ENCODE data around the gene PPFIA2. TPM values are rescaled to one million over a fixed set of nuclear protein-coding genes. Genes with fewer than 3 reads are reported as not detected.

Gene PPFIA2
- polyA plus RNA-seq, 1 donor from 2014 or later, result 65.3 TPM

DNA sequence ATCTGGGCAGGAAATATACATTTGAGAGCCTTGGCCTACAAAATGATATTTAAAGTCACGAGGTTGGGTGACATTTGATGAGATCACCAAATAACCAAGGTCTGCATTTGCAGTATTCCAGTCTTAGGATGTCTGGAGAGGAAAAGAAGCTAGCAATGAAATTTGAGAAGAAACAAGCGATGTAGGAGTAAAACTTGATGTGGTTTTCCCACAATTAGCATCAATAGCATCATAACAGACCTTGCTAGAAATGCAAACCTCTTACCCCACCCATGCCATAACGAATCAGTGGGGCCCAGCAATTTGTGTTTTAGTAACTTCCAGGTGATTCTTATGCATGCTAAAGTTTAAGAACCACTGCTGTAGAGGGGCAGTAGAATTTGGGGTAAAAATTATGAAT is 219.9 kb downstream of the PPFIA2 start:
- Histone ChIP-seq H3K9me2 (ENCODE audit: insufficient read depth, low read length) (no peaks in the 10 kb centered on the region), H4K20me1 (ENCODE audit: insufficient read depth) (no peaks in the 10 kb centered on the region), H3K36me3 (ENCODE audit: insufficient read depth, low read length) (no peaks in the 10 kb centered on the region), H3K79me2 (replicated peaks; ENCODE audit: insufficient read depth, low read length) (no peaks in the 10 kb centered on the region), H3K27ac (ENCODE audit: low read length) (no peak overlapping the region), H3K27me3 (ENCODE audit: insufficient read depth, low read depth, low read length) (no peaks in the 10 kb centered on the region), H3K9me3 (ENCODE audit: low read length) (no peaks in the 10 kb centered on the region), H3K4me3 (ENCODE audit: low read length) (no peak overlapping the region), H3F3A (ENCODE audit: insufficient read depth, low read length, poor library complexity, severe bottlenecking) (no peaks in the 10 kb centered on the region), H3K4me2 (ENCODE audit: low read length) (no peak overlapping the region), H2AFZ (ENCODE audit: low read depth, low read length) (no peak overlapping the region), H3K9ac (ENCODE audit: low read length) (no peak overlapping the region)
- TF ChIP-seq TAF1 (IDR thresholded peaks at IDR 0.05; ENCODE audit: low read depth), result no peak

DNA sequence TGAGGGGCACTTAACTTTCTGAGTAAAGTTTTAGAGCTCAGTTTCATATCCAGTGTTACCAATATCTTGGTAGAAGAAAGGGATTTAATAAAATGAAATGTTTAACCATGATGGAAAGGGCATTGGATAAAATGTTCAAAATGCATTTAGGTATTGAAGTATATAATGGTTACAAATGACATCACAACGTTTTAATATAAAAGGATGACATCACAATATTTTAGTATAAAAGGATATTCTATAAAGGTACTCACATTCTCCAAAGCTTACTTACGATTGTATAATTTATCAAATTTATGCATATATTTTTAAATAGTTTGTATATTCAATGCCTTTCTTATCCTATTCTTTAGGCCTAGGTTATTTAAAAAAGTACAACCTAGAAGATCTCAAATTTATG is 226.1 kb downstream of the PPFIA2 start:
- Histone ChIP-seq H4K20me1 (ENCODE audit: insufficient read depth) (no peaks in the 10 kb centered on the region), H3K27me3 (ENCODE audit: insufficient read depth, low read depth, low read length) (no peaks in the 10 kb centered on the region), H2AFZ (ENCODE audit: low read depth, low read length) (no peak overlapping the region), H3K9me3 (ENCODE audit: low read length) (no peaks in the 10 kb centered on the region), H3K27ac (ENCODE audit: low read length) (no peak overlapping the region), H3K4me3 (ENCODE audit: low read length) (no peak overlapping the region), H3K9ac (ENCODE audit: low read length) (no peak overlapping the region), H3K4me2 (ENCODE audit: low read length) (no peak overlapping the region), H3K36me3 (ENCODE audit: insufficient read depth, low read length) (no peaks in the 10 kb centered on the region), H3K79me2 (replicated peaks; ENCODE audit: insufficient read depth, low read length) (no peaks in the 10 kb centered on the region), H3F3A (ENCODE audit: insufficient read depth, low read length, poor library complexity, severe bottlenecking) (no peaks in the 10 kb centered on the region), H3K9me2 (ENCODE audit: insufficient read depth, low read length) (peaks cover 6% of the 10 kb centered on the region)
- no peak for TF ChIP-seq EZH2 (IDR thresholded peaks at IDR 0.05; ENCODE audit: borderline replicate concordance, insufficient read depth, low read length, poor library complexity, severe bottlenecking)
- TF ChIP-seq RAD21 (conservative IDR thresholded peaks at IDR 0.05), result no peak
- TF ChIP-seq, protein P1, sequence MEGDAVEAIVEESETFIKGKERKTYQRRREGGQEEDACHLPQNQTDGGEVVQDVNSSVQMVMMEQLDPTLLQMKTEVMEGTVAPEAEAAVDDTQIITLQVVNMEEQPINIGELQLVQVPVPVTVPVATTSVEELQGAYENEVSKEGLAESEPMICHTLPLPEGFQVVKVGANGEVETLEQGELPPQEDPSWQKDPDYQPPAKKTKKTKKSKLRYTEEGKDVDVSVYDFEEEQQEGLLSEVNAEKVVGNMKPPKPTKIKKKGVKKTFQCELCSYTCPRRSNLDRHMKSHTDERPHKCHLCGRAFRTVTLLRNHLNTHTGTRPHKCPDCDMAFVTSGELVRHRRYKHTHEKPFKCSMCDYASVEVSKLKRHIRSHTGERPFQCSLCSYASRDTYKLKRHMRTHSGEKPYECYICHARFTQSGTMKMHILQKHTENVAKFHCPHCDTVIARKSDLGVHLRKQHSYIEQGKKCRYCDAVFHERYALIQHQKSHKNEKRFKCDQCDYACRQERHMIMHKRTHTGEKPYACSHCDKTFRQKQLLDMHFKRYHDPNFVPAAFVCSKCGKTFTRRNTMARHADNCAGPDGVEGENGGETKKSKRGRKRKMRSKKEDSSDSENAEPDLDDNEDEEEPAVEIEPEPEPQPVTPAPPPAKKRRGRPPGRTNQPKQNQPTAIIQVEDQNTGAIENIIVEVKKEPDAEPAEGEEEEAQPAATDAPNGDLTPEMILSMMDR (IDR thresholded peaks at IDR 0.05; ENCODE audit: poor library complexity, severe bottlenecking), result no peak
- TF ChIP-seq, protein P2, sequence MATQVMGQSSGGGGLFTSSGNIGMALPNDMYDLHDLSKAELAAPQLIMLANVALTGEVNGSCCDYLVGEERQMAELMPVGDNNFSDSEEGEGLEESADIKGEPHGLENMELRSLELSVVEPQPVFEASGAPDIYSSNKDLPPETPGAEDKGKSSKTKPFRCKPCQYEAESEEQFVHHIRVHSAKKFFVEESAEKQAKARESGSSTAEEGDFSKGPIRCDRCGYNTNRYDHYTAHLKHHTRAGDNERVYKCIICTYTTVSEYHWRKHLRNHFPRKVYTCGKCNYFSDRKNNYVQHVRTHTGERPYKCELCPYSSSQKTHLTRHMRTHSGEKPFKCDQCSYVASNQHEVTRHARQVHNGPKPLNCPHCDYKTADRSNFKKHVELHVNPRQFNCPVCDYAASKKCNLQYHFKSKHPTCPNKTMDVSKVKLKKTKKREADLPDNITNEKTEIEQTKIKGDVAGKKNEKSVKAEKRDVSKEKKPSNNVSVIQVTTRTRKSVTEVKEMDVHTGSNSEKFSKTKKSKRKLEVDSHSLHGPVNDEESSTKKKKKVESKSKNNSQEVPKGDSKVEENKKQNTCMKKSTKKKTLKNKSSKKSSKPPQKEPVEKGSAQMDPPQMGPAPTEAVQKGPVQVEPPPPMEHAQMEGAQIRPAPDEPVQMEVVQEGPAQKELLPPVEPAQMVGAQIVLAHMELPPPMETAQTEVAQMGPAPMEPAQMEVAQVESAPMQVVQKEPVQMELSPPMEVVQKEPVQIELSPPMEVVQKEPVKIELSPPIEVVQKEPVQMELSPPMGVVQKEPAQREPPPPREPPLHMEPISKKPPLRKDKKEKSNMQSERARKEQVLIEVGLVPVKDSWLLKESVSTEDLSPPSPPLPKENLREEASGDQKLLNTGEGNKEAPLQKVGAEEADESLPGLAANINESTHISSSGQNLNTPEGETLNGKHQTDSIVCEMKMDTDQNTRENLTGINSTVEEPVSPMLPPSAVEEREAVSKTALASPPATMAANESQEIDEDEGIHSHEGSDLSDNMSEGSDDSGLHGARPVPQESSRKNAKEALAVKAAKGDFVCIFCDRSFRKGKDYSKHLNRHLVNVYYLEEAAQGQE (IDR thresholded peaks at IDR 0.05; ENCODE audit: borderline replicate concordance), result no peak
- no peak for TF ChIP-seq SMC3 (conservative IDR thresholded peaks at IDR 0.05; ENCODE audit: poor library complexity)
- no peak for TF ChIP-seq POLR2AphosphoS5 (IDR thresholded peaks at IDR 0.05)
- TF ChIP-seq MXI1 (conservative IDR thresholded peaks at IDR 0.05; ENCODE audit: poor library complexity, severe bottlenecking), result no peak
- TF ChIP-seq EP300 (conservative IDR thresholded peaks at IDR 0.05; ENCODE audit: poor library complexity, severe bottlenecking), result no peak
- no peak for TF ChIP-seq TAF1 (IDR thresholded peaks at IDR 0.05; ENCODE audit: low read depth)

DNA sequence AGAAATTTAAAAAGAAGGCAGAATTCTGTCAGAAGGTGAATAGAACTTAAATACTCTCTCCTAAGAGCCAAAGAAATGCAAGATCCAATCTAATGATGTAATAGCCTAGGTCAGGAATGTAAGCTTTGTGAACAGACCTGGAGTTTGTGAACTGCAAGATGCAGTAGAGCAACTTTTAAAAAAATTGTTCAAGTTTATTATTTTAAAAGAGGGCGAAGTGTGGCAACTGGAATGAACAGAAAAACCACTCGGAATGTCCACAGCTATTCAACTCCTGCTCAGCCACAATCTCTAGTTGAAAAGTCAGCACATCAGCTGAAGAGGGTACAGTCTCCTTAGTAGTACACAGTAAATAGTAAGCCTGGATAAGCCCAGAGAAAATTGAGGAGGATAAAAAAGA is 228.8 kb downstream of the PPFIA2 start:
- TF ChIP-seq, protein P1 (IDR thresholded peaks at IDR 0.05; ENCODE audit: poor library complexity, severe bottlenecking), result no peak
- TF ChIP-seq TAF1 (IDR thresholded peaks at IDR 0.05; ENCODE audit: low read depth), result no peak
- TF ChIP-seq EZH2 (IDR thresholded peaks at IDR 0.05; ENCODE audit: borderline replicate concordance, insufficient read depth, low read length, poor library complexity, severe bottlenecking), result no peak
- no peak for TF ChIP-seq MXI1 (conservative IDR thresholded peaks at IDR 0.05; ENCODE audit: poor library complexity, severe bottlenecking)
- TF ChIP-seq RAD21 (conservative IDR thresholded peaks at IDR 0.05), result no peak
- no peak for TF ChIP-seq SMC3 (conservative IDR thresholded peaks at IDR 0.05; ENCODE audit: poor library complexity)
- no peaks in the 10 kb centered on the region for H4K20me1 ChIP-seq (ENCODE audit: insufficient read depth)
- no peak overlapping the region for H3K27ac ChIP-seq (ENCODE audit: low read length)
- no peaks in the 10 kb centered on the region for H3K27me3 ChIP-seq (ENCODE audit: insufficient read depth, low read depth, low read length)
- no peaks in the 10 kb centered on the region for H3K36me3 ChIP-seq (ENCODE audit: insufficient read depth, low read length)
- H3K9me2 ChIP-seq (ENCODE audit: insufficient read depth, low read length), result peaks cover 6% of the 10 kb centered on the region
- H3K79me2 ChIP-seq (replicated peaks; ENCODE audit: insufficient read depth, low read length), result no peaks in the 10 kb centered on the region
- H3K4me2 ChIP-seq (ENCODE audit: low read length), result no peak overlapping the region
- no peak overlapping the region for H3K4me3 ChIP-seq (ENCODE audit: low read length)
- H3K9me3 ChIP-seq (ENCODE audit: low read length), result no peaks in the 10 kb centered on the region
- no peak overlapping the region for H3K9ac ChIP-seq (ENCODE audit: low read length)
- H3F3A ChIP-seq (ENCODE audit: insufficient read depth, low read length, poor library complexity, severe bottlenecking), result no peaks in the 10 kb centered on the region
- no peak overlapping the region for H2AFZ ChIP-seq (ENCODE audit: low read depth, low read length)

Data from neural cell (in vitro differentiated cells).